Hepatocyte (in vitro differentiated cells): ENCODE measurements around the gene SERPINA6. TPM values are rescaled to one million over a fixed set of nuclear protein-coding genes. Genes with fewer than 3 reads are reported as not detected.

Source experiments
- DNase-seq: peaks from one replicate; pipeline ENCODE4 v3.0.0-alpha.2; 2016; ENCODE audit warnings: low spot score
- H2AFZ ChIP-seq: fragments of 200-600 bp; sonication (generic); 2 replicates; pipeline ENCODE4 v1.6.0; 2016; ENCODE audit warnings: antibody characterized with exemption, mild to moderate bottlenecking
- H3K27ac ChIP-seq: fragments of 200-600 bp; sonication (generic); 2 replicates; pipeline ENCODE4 v1.5.1; 2016; ENCODE audit warnings: mild to moderate bottlenecking
- H3K27me3 ChIP-seq: fragments of 200-600 bp; sonication (generic); 2 replicates; pipeline ENCODE4 v1.6.1; 2016
- H3K36me3 ChIP-seq: fragments of 200-600 bp; sonication (generic); replicated peaks from 2 replicates; pipeline ENCODE4 v1.5.1; 2016; ENCODE audit warnings: low read depth; ENCODE audit not compliant: insufficient read depth
- H3K4me1 ChIP-seq: fragments of 200-600 bp; sonication (generic); 2 replicates; pipeline ENCODE4 v1.5.1; 2016; ENCODE audit warnings: mild to moderate bottlenecking, moderate library complexity; ENCODE audit not compliant: insufficient read depth
- H3K4me2 ChIP-seq: fragments of 200-600 bp; sonication (generic); 2 replicates; pipeline ENCODE4 v1.6.0; 2016
- H3K4me3 ChIP-seq: fragments of 200-600 bp; sonication (generic); 2 replicates; pipeline ENCODE4 v1.5.1; 2016; ENCODE audit warnings: mild to moderate bottlenecking
- H3K79me2 ChIP-seq: fragments of 200-600 bp; sonication (generic); 2 replicates; pipeline ENCODE4 v1.6.0; 2017; ENCODE audit warnings: mild to moderate bottlenecking
- H3K9me2 ChIP-seq: fragments of 200-600 bp; sonication (generic); replicated peaks from 2 replicates; pipeline ENCODE4 v1.6.0; 2017; ENCODE audit warnings: mild to moderate bottlenecking; ENCODE audit not compliant: insufficient read depth
- H3K9me3 ChIP-seq: fragments of 200-600 bp; sonication (generic); 2 replicates; pipeline ENCODE4 v1.5.1; 2016; ENCODE audit warnings: low read depth, mild to moderate bottlenecking
- H4K20me1 ChIP-seq: fragments of 200-600 bp; sonication (generic); 2 replicates; pipeline ENCODE4 v1.6.0; 2016; ENCODE audit warnings: mild to moderate bottlenecking; ENCODE audit not compliant: insufficient read depth, poor library complexity, severe bottlenecking
- CTCF ChIP-seq: fragments of 200-600 bp; sonication (generic); IDR thresholded peaks from 2 replicates; pipeline ENCODE4 v1.5.1; 2016; ENCODE audit warnings: antibody characterized with exemption, mild to moderate bottlenecking; ENCODE audit not compliant: poor library complexity
- EZH2 ChIP-seq: fragments of 200-600 bp; sonication (generic); IDR thresholded peaks from 2 replicates; pipeline ENCODE4 v1.6.1; 2016; ENCODE audit warnings: antibody characterized with exemption, mild to moderate bottlenecking, borderline replicate concordance
- EZH2phosphoT487 ChIP-seq: fragments of 200-600 bp; sonication (generic); IDR thresholded peaks from one replicate; pipeline ENCODE4 v1.6.1; 2018; ENCODE audit warnings: antibody characterized with exemption, mild to moderate bottlenecking, low read depth, moderate library complexity; ENCODE audit not compliant: unreplicated experiment, severe bottlenecking
- WGBS: methylation state at CpG from one replicate; pipeline ENCODE4 v1.1.6; 2016; ENCODE audit warnings: low lambda C conversion rate; ENCODE audit errors: missing lambda C conversion rate; 5-methylcytosine and 5-hydroxymethylcytosine counted together
- polyA plus RNA-seq: library from polyadenylated mRNA; unstranded; fragments of >200 nt; fragmentation: Nextera tagmentation; extraction: Ambion mirVana; gene quantifications from 2 replicates; pipeline ENCODE4 v1.2.1, GENCODE V29; 2016
- total RNA-seq: library from RNA; depleted of rRNA; stranded (reverse); fragments of >200 nt; gene quantifications from 2 replicates; pipeline ENCODE4 v1.2.3, GENCODE V29; 2014

SERPINA6 gene
- total and polyA plus RNA-seq, 2 experiments from 2014 or later: 132 to 135 TPM

GRCh38 chr14:94316692-94317091, 6.4 kb downstream of the SERPINA6 start:
- peak overlapping the region; percentile 67 for H3K27ac ChIP-seq
- no peak overlapping the region for H2AFZ ChIP-seq
- no peak for DNase-seq
- no peak overlapping the region for H3K4me3 ChIP-seq
- no peaks in the 10 kb centered on the region for H3K36me3 ChIP-seq
- no peaks in the 10 kb centered on the region for H3K9me3 ChIP-seq
- H3K27me3 ChIP-seq: no peaks in the 10 kb centered on the region
- TF ChIP-seq EZH2phosphoT487 (no peak), CTCF (no peak), EZH2 (no peak)
- no peaks in the 10 kb centered on the region for H3K4me1 ChIP-seq
- H4K20me1 ChIP-seq: no peaks in the 10 kb centered on the region
- no peaks in the 10 kb centered on the region for H3K9me2 ChIP-seq
- no peaks in the 10 kb centered on the region for H3K79me2 ChIP-seq
- 53% methylated on average over 1 of the region's 1 CpG for WGBS
- H3K4me2 ChIP-seq: peak overlapping the region; percentile 23

- Histone ChIP-seq H3K9me3 (no peaks in the 10 kb centered on the region), H2AFZ (no peak overlapping the region), H3K79me2 (no peaks in the 10 kb centered on the region), H3K27me3 (no peaks in the 10 kb centered on the region), H3K27ac (no peak overlapping the region), H3K9me2 (no peaks in the 10 kb centered on the region), H3K4me1 (no peaks in the 10 kb centered on the region), H3K36me3 (no peaks in the 10 kb centered on the region), H4K20me1 (no peaks in the 10 kb centered on the region), H3K4me3 (no peak overlapping the region), H3K4me2 (no peak overlapping the region)
- no peak for TF ChIP-seq CTCF
- no peak for TF ChIP-seq EZH2
- TF ChIP-seq EZH2phosphoT487: no peak
- no peak for DNase-seq
- WGBS: 79% methylated on average over 2 of the region's 2 CpGs
These were observed 8.2 kb downstream of the SERPINA6 start for GRCh38 chr14:94314890-94315289.

GRCh38 chr14:94313991-94314655, 9.0 kb downstream of the SERPINA6 start:
- DNase-seq: no peak
- H3K9me3 ChIP-seq: no peaks in the 10 kb centered on the region
- no peaks in the 10 kb centered on the region for H3K36me3 ChIP-seq
- H3K4me2 ChIP-seq: no peak overlapping the region
- WGBS: 88% methylated on average over 8 of the region's 8 CpGs
- no peaks in the 10 kb centered on the region for H3K4me1 ChIP-seq
- H2AFZ ChIP-seq: no peak overlapping the region
- no peak overlapping the region for H3K4me3 ChIP-seq
- H3K27ac ChIP-seq: no peak overlapping the region
- TF ChIP-seq EZH2phosphoT487 (no peak), EZH2 (no peak), CTCF (no peak)
- no peaks in the 10 kb centered on the region for H3K79me2 ChIP-seq
- no peaks in the 10 kb centered on the region for H3K9me2 ChIP-seq
- H3K27me3 ChIP-seq: no peaks in the 10 kb centered on the region
- H4K20me1 ChIP-seq: no peaks in the 10 kb centered on the region
